ENCODE data around the gene SPACA6. TPM values are rescaled to one million over a fixed set of nuclear protein-coding genes. Genes with fewer than 3 reads are reported as not detected.

Gene SPACA6
- total and polyA plus RNA-seq, 9 of the 15 experiments (the other 6 are each of a cell fraction or from before 2014, with no cell fraction given): 1.3 to 17.3 (median 6.2) TPM

GRCh38 chr19:51703575-51704515 lies 10.7 kb downstream of the SPACA6 start (continued):
- TF ChIP-seq, protein P1, sequence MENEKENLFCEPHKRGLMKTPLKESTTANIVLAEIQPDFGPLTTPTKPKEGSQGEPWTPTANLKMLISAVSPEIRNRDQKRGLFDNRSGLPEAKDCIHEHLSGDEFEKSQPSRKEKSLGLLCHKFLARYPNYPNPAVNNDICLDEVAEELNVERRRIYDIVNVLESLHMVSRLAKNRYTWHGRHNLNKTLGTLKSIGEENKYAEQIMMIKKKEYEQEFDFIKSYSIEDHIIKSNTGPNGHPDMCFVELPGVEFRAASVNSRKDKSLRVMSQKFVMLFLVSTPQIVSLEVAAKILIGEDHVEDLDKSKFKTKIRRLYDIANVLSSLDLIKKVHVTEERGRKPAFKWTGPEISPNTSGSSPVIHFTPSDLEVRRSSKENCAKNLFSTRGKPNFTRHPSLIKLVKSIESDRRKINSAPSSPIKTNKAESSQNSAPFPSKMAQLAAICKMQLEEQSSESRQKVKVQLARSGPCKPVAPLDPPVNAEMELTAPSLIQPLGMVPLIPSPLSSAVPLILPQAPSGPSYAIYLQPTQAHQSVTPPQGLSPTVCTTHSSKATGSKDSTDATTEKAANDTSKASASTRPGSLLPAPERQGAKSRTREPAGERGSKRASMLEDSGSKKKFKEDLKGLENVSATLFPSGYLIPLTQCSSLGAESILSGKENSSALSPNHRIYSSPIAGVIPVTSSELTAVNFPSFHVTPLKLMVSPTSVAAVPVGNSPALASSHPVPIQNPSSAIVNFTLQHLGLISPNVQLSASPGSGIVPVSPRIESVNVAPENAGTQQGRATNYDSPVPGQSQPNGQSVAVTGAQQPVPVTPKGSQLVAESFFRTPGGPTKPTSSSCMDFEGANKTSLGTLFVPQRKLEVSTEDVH (IDR thresholded peaks at IDR 0.05; ENCODE audit: low read depth, partially characterized antibody): peak; percentile 61
- TF ChIP-seq NFXL1 (CRISPR knock-in tag; IDR thresholded peaks at IDR 0.05) (no peak), HMGN3 (IDR thresholded peaks at IDR 0.05; ENCODE audit: borderline replicate concordance, extremely low read depth, insufficient read length, low read depth, low read length) (peak; percentile 96), ILF3 (IDR thresholded peaks at IDR 0.05; ENCODE audit: borderline replicate concordance) (peak; percentile 87; the same call in 1 of the 2 replicates), NFE2 (IDR thresholded peaks at IDR 0.05; ENCODE audit: low read depth) (no peak), PHF8 (IDR thresholded peaks at IDR 0.05; ENCODE audit: borderline replicate concordance, low read length) (peak; percentile 88; the same call in 1 of the 2 replicates), SRF (CRISPR knock-in tag; IDR thresholded peaks at IDR 0.05) (0 out of 4 replicates have a peak, but pooled peaks have one; percentile 19), FOXA3 (CRISPR knock-in tag; conservative IDR thresholded peaks at IDR 0.05 in 1 of 2, IDR thresholded peaks at IDR 0.05 in 1 of 2) (0 out of 4 replicates have a peak, but pooled peaks of 1 of the 2 experiments have one; percentile 21), ZBTB11 (CRISPR knock-in tag; IDR thresholded peaks at IDR 0.05) (peak in 1 of 3 experiments; percentile 66; a peak in 1 of 6 replicates), ZNF655 (CRISPR knock-in tag; IDR thresholded peaks at IDR 0.05) (no peak), CXXC5 (CRISPR knock-in tag; IDR thresholded peaks at IDR 0.05) (peak; percentile 92), JUND (IDR thresholded peaks at IDR 0.05; ENCODE audit: borderline replicate concordance, low read depth, low read length) (0 out of 2 replicates have a peak, but pooled peaks have one; percentile 31), JUND (tag; IDR thresholded peaks at IDR 0.05; ENCODE audit: borderline replicate concordance, low read depth, low read length) (no peak; the same call in 2 of the 3 replicates), FOXP4 (CRISPR knock-in tag; IDR thresholded peaks at IDR 0.05; ENCODE audit: borderline replicate concordance) (no peak)
